DMS114 treated with DMSO at 0.1 percent for 48 hours (cell line): ENCODE results near the gene PPP4R3A.
"Not testable (repeated sequence)": the region's sequence is repeated elsewhere in the genome, so short reads cannot be mapped to it uniquely, and the experiment has no call there.

Experiments
- DNase-seq: peaks from one replicate; lab custom pipeline; 2025; ENCODE audit not compliant: unreplicated experiment; lab: John Stamatoyannopoulos, UW

Gene PPP4R3A

GRCh38 chr14:91510171-91511042 is at the start of gene PPP4R3A:
PPP4R3A (minus strand) TSS chr14:91510310; CDS start chr14:91509647, 663 bp downstream.
- DNase-seq: peak; percentile 82

DNA sequence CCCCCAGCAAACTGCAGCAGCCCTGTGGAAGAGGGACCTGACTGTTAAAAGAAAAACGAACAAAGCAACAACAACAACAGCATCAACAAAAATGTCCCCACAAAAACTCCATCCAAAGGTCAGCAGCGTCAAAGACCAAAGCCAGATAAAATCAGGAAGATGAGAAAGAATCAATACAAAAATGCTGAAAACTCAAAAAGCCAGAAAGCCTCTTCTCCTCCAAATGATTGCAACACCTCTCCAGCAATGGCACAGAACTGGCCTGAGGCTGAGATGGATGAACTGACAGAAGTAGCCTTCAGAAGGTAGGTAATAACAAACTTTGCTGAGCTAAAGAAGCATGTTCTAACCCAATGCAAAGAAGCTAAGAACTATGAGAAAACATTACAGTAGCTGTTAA is 45.4 kb upstream of the PPP4R3A start:
- DNase-seq: no peak

- DNase-seq: no peak
Observed at GRCh38 chr14:91554535-91555332, 44.6 kb upstream of the PPP4R3A start.

GRCh38 chr14:91548108-91548507 is 38.0 kb upstream of the PPP4R3A start:
- no peak for DNase-seq

- no peak for DNase-seq
Observed at GRCh38 chr14:91545946-91546716, 36.0 kb upstream of the PPP4R3A start.

- DNase-seq: no peak
Observed at GRCh38 chr14:91545204-91545603, 35.1 kb upstream of the PPP4R3A start.

GRCh38 chr14:91536327-91536726 is 26.2 kb upstream of the PPP4R3A start:
- DNase-seq: no peak

DNA sequence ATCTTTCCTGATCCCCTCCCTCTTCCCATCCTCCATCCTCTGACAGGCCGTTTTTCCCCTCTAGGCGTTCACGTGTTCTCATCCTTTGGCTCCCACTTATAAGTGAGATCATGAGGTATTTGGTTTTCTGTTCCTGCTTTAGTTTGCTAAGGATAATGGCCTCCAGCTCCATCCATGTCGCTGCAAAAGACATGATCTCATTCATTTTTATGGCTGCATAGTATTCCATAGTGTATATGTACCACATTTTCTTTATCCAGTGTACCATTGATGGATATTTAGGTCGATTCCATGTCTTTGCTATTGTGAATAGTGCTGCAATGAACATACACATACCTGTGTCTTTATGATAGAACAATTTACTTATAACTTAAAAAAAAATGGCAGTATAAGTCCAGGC is 23.9 kb upstream of the PPP4R3A start:
- DNase-seq: not testable (repeated sequence)

DNA sequence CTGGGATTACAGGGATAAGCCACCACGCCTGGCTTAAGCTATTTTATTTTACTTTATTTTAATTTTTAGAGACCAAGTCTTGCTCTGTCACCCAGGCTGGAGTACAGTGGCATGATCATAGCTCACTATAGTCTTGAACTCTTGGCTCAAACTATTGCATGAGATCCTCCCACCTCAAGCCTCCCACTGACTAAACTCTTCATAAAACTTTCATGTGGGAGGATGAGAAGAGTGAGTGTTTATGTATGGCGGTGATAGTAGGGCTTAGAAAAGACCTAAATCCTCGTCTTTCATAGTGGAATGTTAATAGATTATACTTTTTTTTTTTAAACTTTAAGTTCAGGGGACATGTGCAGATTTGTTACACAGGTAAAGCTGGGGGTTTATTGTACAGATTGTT is 23.5 kb upstream of the PPP4R3A start:
- DNase-seq: no peak

DNA sequence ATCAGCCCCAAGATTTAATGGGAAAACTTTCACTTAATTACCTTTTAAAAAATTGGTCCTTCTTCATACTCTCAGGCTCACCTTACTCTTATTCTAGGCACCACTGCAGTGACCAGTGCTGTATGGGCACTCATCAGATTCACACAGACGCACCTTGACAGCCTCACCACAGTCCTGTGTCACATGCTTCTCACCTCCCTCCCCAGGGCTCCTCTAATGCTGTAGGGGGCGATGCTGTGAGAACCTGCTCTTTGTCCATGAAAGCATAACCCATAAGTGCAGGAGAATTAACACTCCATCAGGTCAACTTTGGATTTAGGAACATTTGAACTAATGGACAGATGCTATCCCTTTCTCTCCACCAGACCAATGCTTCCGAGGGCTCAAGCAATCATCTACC is 13.9 kb upstream of the PPP4R3A start:
- DNase-seq: no peak

DNA sequence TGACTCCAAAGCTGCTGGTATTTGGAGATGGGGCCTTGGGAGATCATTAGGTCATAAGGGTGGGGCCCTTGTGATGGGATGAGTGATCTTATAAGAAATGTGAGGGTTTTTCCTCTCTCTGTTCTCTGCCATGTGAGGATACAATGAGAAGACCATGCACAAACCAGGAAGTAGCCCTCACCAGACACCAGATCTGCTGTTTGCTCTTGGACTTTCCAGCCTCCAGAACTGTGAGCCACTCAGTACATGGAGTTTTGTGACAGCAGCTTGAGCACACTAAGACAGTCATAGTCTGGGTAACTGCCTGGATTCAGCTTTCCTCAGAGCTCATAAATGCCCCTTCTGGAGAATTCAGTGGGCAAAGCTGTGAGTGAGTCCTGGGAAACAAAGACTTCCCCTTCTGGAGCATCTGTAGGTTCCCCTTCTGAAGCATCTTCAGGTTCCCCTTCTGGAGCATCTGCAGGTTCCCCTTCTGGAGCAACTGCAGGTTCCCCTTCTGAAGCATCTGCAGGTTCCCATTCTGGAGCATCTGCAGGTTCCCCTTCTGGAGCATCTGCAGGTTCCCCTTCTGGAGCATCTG is 11.0 kb upstream of the PPP4R3A start:
- DNase-seq: no peak

GRCh38 chr14:91520138-91520537 is 10.0 kb upstream of the PPP4R3A start:
- DNase-seq: no peak

- DNase-seq: no peak
Observed at GRCh38 chr14:91519239-91520036, 9.3 kb upstream of the PPP4R3A start.

DNA sequence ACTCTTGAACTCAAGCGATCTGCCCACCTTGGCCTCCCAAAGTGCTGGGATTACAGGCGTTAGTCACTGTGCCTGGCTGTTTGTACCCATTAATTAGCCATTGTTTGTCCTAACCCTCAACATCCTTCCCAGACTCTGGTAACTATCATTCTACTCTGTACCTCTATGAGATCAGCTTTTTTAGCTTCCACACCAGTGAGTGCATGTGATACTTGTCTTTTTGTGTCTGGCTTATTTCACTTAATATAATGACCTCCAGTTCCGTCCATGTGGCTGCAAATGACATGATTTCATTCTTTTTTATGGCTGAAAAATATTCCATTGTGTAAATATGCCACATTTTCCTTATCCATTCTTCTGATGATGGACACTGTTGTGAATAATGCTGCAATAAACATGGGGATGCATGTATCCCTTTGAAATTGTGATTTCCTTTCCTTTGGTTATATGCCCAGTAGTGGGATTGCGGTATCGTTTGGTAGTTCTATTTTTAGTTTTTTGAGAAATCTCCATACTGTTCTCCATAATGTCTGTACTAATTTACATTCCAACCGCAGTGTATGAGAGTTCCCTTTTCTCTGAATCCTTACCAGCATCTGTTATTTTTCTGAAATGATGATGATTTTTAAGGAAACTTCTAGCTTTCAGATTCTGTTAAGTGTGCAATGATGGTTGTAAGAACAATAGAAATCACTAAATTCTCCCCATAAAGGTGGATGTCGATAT is 6.7 kb upstream of the PPP4R3A start:
- no peak for DNase-seq

- DNase-seq: no peak
Observed at GRCh38 chr14:91515979-91516378, 5.9 kb upstream of the PPP4R3A start.

GRCh38 chr14:91511043-91511383 is 903 bp upstream of the PPP4R3A start:
- peak; percentile 35 for DNase-seq

GRCh38 chr14:91509878-91510170 is 286 bp downstream of the PPP4R3A start:
- DNase-seq: no peak

DNA sequence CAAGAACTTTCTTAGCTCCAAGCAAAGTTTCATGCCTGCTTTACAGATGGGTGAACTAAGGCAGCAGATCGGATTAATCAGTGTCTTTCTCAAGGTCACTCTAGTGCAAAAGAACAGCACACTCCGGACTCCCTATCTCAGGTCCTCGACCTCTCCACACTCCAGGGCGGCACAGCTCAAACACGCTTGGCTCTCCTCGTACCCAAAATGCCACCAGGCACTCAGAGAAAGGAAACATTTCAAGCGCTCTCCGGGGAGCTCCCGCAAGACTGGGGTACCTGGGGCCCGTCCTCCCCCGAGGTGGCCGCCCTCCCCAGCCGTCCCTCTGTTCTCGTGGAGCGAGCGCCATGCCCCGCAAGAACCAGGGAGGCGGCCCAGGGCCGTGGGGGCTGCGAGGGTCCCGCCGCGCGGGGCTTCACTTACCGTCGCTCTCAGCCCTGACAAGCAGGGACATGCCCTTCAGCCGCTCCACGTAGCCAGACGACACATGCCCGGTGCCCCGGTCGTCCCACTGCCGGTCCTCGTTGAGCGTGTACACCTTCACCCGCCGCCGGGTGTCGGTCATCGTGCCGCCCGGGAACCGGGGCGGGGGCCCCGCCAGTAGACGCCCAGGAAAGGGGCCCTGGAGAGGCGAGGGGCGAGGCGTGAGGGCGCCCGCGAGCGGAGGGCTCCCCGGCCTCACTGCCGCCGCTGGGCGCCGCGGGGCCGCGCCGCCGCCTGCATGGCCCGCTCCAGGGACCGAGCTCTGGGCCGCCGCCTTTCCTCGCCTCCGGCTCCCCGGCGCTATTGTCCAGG is 830 bp downstream of the PPP4R3A start:
- DNase-seq: no peak

DNA sequence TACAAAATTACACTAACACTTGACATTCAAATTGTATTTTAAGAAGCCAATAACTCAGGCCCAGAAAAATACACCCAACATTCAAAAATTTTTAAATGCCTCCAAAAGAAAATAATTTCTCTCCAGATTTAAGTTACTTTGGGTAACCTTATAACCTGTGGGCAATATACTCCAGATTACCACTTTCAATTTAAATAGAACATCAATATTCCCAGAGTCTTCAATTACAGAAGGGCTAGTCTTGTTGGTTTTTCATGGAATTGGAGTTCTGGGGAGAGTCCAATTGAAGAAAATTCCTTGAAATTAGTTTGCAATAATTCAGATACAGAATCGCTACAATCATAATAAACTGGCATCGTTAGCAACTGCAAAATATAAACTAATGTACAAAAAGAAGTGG is 2.0 kb downstream of the PPP4R3A start:
- DNase-seq: no peak
